ENCODE data around the gene WNT9B.
"Not testable (repeated sequence)": the region's sequence is repeated elsewhere in the genome, so short reads cannot be mapped to it uniquely, and the experiment has no call there.

The WNT9B gene

DNA sequence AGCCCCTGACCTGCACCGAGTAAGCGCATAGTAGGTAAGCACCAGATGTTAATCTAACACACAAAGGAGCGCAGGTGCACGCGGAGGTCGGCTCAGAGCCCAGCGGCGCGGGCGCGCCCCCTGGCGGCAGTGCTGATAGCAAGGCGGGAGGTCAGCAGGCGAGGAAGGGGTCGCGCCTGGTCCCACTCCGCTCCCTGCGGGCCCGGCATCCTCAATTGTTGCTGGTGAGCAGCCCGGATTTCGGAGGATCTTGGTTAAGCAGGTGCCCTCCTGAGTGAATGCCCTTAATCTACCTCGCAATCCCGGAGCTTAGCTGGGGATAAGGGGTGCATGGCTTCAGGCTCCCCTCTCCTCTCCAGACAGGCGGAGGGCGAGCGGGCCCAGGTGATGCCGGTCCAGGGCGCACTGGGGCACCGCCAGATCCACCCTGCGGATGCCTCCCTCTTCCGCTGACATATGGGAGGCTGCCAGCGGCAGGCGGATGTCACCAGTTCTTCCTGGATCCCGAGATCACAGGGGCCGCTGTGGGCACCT, 28.9 kb upstream of the WNT9B start:
- no peak for DNase-seq

DNA sequence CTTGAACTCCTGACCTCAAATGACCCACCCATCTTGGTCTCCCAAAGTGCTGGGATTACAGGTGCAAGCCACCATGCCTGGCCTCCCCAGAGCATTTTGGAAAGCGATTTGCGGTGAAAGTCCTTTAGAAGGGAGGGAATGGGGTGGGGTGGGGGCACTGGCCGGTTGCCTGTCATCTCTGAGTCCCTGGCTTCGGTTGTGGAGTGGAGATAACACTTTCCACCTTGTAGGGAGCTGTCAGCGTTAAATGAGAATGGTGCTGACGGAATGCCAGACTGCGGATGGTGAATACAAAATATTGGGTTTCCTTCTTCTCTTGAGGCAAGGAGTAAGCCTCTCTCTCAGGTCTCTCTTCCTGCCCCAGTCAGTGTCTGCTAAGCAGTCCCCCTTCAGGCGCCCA, 27.7 kb upstream of the WNT9B start:
- DNase-seq = no peak

DNA sequence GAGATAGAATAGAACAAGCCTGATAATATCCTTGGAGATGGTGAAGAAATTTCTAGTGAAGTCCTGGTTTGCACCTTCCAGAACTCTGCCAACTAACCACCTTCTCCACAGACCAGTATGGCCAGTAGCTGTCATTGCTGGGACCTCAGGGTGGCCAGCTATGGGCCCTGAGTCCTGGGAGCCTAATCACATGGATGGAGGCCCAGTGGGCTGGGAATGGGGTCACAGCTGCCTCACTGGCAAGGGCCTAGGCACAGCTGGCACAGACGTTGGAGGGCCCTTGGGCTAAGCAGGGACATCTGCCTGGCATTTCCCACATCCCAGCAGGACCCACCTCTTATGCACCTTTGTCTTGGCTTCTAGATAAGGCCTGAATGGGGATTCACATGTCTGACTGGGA, 25.3 kb upstream of the WNT9B start:
- DNase-seq = no peak

DNA sequence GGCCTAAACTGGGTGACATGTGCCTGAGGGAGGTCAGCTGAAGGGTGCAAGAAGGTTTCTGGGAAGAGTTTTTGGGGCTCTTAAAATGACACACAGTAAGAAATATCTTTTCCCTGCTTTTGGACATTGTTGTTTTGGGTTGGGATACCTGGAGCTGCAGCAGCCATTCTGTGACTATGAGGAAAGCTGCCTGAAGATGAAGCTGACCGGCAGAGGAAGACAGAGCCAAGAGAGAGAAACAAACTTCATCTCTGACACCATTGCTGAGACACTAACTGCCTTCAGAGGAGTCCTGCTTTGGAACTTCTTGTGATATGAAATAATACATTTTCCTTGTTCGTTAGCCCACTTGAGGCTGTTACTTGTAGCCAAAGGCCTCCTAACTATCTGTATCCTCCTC, 24.1 kb upstream of the WNT9B start:
- no peak for DNase-seq

DNA sequence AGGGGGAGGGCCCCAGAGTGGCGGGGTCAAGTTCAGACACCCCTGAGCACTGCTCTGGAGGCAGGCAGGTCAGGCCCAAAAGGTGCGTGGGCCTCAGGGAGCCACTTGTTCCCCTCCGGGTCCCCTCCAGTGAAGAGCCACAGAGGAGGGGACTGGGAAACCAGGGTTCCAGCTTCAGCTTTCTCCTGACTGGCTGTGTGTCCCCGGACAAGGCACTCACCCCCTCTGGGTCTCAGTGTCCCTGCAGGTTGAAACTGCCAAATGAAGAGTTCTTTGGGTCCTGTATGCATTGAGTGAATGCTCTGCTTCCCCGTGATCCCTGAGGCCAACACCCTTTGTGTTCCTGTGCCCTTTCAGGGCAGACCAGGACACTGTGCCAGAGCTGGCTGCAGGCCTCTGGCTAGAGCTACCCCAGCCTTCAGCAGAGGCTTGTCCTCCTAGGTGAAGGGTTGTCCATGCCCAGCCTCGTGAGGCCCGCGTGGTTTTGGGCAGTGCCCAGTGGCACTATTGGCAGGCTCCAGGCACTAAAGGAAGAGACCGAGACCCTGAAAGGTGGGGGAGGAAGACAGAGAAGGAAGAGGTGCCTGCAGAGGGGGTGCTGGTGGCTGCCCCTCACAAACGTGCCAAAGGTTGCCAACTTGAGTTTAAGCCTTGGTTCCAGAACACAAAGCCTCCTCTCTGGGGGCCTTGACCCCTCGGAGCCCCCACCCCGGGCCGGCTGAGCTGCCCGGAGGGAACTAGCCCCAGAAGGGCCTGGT, 19.6 kb upstream of the WNT9B start:
- DNase-seq = no peak

DNA sequence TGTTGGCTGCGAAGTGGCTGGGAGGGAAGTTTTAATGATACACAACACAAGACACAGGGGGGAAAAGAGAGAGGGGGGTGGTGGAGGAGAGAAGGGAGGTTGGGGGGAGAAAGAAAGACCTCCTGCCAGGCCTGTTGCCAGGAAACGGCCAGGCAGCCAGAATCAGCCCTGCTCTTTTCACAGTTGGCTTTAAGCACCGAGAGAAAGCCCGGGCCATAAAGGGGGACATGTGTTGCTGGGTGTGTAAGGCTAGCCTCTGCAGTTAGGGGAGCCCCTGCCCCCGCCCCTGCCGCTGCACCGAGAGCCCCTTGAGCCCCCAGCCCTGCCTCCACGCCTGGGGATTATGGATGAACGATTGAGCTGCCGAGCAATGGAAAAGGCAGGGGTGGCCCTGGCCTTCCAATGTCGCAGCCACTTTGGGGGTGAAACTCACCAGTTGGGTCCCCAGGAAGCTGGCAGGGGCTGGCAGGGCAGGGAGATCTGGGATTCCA, 19.0 kb upstream of the WNT9B start:
- no peak for DNase-seq

DNA sequence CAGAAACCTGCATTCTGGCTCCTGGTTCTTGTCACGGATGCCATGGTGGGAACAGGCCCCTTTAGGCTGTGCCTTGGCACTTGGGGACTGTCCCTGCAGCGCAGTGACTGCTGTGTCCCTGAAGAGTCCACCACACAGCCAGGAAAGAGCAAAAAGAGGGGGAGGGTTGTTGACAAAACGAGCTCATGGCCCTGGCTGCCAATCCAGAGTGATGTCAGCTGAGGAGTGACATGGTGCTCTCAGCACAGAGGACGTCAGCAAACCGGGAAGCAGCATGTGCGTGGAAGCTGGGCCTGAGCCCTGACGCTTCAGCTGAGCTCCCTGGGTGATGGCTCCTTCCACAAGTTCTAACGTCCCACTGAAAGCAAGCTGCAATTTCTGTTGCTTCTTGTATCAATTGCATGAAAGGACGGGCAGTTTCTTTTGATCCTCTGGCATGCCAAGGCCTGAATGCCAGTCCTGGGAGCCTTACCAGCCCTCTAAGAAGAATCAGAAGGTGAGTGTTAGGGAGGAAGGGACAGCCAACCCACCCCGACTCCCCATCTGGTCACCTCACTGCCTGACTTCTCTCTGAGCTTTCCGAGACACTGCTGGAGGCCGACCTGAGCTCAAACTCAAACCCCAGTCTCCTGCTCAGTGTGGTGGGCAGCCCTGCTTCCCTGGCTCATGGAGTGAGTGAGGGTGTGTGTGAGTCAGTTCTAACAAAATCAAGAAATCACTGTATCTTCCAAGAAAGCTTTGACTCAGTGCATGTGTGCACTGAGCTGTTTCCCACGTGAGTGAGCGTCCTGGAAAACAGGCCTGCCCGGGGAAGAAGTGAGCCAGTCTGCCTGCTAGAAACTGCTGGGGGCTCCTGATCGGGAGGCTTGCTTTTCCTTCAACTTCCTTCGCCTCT, 18.2 kb upstream of the WNT9B start:
- no peak for DNase-seq

DNA sequence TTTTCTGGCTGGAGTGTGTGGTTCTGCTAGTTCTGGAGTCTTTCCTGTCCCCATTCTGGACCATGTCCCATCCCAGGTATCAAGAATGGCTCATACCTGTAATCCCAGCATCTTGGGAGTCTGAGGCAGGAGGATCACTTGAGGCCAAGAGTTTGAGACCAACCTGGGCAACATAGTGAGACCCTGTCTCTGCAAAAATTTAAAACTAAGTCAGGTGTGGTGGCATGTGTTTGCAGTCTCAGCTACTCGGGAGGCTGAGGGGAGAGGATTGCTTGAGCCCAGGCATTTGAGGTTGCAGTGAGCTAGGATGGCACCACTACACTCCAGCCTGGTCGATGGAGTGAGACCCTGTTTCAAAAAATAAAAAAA, 17.6 kb upstream of the WNT9B start:
- no peak for DNase-seq

DNA sequence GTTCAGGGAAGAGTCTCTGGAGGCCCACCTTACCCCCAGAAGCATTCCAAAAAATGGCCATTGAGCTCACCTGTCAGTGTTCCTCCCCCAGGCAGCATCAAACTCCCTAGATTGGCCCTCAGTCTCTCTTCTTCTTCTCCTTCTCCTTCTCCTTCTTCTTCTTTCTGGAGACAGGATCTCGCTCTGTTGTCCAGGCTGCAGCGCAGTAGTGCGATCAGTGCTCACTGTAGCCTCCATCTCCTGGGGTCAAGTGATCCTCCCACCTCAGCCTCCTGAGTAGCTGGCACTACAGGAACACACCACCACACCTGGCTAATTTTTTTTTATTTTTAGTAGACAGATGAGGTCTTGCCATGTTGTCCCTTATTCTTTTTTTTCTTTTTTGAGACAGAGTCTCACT, 16.5 kb upstream of the WNT9B start:
- DNase-seq = no peak

DNA sequence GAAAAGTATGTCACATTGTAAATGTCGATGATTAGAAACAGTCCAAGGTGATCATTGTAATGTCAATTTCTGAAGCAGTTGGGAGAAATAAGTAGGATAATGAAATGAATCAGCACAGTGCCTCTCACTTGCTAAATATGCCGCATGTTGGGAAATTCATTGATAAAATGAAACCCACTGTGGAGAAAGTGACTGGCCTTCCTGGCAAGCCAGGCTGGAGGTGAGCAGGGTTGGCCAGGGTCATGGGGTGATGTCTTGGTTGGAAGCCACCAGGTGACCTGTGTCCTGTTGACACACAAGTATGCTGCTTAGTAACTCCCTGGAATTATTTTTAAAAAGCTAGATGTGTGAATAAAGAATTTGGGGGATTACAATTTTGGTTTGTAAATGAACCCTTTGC, 14.9 kb upstream of the WNT9B start:
- DNase-seq = no peak

DNA sequence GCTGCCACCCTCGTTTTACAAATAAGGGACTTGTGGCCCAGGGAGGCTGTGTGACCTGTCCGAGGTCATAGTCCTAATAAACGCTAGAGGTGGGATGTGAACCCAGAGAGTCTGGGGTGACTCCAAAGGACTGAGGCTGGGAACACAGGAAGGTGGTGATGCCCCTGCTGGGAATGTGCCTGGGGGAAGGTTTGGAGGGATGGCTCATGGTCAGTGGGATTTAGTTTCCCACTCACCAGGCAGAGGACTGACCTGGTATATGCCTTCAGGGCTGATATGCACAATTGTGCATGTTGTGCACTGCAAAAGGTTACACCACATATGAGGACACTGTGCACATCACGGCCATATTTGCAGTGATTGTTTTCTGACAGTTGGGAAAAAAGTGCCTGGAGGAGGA, 13.9 kb upstream of the WNT9B start:
- no peak for DNase-seq

DNA sequence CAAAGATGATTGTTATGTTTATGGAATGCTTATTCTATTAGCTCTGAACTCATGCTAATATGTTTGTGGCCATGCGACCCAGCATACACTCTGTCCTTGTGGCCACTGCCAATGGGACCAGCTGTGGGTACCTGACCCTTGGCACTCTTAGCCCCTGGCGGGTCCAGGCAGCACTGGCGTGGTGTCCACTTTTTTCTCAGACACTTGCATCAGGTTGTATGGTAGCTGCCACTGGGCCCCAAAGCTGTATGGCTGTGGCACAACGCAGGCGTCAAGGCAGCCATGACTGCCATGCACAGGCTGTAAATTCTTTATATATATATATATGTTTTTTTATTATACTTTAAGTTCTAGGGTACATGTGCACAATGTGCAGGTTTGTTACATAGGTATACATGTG, 12.2 kb upstream of the WNT9B start:
- DNase-seq = no peak

DNA sequence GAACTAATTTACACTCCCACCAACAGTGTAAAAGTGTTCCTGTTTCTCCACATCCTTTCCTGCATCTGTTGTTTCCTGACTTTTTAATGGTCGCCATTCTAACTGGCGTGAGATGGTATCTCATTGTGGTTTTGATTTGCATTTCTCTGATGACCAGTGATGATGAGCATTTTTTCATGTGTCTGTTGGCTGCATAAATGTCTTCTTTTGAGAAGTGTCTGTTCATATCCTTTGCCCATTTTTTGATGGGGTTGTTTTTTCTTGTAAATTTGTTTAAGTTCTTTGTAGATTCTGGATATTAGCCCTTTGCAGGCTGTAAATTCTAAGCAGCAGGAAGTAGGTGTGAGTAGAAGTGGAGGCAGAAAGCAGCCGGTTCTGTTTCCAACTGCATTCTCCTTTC, 10.8 kb upstream of the WNT9B start:
- not testable (repeated sequence) for DNase-seq

DNA sequence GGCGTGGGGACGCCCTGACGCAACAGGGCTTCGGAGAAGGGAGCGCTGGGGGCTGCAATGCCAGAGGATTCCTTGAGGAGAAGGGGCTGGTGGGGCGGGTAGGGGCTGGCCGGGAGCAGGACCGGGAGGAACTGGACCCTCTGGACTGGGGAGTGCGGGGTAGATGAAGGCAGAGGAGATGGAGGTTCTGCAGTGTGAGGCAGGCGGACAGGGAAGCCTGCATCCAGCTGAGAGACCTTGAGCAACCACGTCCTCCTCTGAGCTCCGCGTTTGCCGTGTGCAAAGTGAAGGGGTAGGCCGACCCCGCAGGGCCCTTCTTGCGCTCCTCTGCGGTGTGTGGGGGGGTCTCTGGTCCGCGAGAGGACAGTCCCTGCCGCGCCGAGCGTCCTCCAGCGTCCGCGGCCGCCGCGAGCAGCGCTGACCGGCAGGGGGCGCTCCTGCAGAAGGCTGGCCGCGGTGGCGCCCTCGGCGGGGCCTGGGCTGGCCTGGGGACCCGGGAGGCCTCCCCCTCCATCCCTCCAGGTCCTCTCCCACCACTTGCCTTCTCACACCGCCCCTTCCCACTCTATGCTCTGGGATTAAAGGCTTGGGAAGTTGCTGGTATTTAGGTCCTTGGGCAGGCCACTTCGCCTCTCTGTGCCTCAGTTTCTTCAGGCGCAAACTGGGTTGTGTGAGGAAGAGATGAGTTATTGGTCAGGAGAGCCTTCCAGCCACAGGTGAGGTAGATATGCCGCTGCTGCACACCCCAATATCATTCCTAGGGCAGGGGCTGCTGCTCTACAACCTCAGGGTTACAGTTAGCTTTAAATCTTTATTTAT, 9.6 kb upstream of the WNT9B start:
- DNase-seq = no peak

DNA sequence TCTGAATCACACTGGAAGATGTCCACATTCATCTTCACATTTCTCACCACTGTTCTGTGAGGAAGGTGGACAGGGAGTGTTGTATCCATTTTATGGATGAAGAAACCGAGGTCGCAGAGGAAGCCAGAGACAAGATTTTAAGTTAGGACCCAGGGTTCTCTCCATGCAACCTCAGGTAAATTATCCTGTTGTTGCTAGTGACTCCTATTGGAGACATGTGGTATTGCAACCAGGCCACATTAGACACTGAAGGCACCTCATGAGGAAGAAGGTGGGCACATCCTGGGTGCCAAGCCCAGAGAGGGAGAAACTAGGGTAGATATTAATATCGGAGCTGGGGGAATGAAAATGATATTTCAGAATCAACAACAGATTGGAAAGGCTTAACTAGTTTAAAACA, 8.5 kb upstream of the WNT9B start:
- DNase-seq = no peak

DNA sequence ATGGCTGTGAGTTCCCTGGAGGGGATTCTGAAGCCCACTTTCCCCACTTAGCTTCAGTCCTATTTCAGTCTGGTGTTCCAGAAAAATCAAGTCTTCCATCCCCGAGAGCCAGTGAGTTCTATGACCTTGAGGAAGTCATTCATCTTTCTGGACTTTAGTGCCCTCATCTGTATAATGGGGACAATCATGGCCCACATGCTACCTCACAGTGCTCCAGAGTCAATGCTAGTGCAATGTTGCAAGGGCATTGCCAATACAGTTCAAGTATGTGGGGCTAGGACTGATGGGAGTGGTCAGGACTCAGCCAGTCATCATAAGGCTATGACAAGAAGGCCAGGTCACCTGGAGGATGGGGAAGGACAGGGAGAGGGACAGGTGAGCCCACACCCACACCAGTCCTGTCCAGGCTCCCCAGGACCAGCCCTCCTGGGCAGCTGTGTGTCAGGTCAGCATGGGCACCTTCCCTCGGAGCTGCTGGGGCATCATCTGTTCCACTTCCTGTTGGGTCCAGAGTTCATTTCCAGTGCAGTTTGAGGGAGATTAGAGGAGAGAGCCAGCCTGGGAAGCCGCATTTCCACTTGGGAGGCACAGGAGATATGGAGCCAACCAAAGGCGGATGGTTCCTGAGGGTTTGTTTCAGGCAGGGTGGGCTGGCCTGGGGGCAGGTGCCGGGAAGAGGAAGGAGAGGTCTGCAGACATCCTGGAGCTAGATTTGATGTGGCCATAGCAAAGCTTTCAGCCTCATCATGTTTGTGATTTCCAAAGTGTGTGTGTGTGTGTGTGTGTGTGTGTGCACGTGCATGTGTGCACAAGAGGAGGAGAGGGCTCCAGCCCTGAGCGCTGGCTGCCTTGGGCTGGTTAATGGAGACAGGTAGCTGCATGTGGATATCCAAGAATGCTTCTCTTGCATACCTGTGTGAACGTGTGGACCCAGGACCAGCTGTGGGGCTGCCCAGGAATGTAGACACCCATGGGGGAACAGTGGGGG, 3.9 kb upstream of the WNT9B start:
- no peak for DNase-seq

DNA sequence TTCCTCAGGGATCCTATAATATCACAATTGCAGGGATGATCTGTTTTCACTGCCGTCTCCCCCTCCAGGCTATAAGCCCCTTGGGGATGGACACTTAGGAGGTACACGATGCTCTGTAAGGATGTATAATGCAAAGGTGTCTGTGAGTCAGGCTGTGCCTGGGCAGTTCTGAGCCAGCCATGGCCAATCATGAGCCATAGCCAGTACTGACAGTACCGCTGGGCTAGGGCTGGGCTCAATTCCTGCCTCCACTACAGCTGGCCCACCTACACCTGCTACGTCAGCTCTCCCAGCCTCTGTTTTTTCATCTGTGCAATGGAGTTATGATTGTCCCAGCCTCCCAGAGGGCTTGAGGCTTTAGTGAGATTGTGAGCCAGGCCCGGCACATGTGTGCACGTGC, 2.8 kb upstream of the WNT9B start:
- no peak for DNase-seq

DNA sequence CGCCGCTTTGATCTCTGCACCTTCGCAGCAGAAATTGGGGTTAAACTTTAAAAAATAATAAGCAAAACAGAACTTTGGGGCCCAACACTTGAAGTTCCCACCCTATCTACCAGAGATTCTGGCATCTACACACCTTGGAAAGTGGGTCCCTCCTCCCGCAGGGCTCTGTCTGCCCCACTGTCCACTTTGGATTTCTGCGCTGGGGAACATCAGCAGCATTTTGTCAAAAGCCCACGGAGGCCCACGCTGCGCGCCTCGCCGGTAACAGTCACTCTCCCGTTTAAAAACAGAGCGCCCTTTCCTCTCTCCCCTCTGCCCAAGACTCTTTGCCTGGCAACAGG, 725 bp upstream of the WNT9B start:
- no peak for DNase-seq

DNA sequence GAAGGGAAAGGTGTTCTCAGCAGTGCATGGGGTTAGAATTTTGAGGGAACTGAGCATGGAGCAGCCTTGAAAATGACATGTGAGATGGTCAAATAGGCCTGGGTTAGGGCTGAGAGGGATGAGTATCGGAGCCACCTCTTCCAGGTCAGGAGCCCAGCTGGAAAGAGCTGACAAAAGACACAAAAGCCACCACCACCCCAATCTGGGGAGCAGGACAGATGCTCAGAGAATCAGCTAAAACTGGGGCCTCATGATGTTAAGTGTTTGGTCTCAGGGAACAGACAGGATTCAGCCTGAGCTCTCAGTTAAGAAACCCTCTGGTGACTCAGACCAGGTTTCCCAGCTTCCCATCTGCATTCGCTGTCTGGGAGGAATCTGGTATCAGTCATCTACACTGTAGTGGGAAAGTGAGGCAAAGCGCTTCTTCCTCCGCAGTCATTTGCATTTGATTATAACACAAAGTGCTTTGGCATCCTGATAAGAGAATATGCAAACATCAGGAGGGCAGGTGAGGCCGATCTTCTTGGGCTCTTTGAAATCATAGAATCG, 2.6 kb downstream of the WNT9B start:
- no peak for DNase-seq

DNA sequence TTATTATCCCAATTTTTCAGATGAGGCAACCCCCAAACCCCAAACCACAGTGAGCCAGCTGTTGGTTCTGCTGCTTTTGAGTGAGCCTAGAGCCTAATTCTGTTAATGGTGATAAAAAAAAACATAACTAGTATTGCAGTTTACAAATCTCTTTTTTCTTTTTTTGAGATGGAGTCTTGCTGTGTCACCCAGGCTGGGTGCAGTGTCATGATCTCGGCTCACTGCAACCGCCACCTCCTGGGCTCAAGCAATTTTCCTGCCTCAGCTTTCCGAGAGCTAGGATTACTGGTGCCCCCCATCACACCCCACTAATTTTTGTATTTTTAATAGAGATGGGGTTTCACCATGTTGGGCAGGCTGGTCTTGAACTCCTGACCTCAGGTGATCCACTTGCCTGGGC, 3.1 kb downstream of the WNT9B start:
- no peak for DNase-seq

DNA sequence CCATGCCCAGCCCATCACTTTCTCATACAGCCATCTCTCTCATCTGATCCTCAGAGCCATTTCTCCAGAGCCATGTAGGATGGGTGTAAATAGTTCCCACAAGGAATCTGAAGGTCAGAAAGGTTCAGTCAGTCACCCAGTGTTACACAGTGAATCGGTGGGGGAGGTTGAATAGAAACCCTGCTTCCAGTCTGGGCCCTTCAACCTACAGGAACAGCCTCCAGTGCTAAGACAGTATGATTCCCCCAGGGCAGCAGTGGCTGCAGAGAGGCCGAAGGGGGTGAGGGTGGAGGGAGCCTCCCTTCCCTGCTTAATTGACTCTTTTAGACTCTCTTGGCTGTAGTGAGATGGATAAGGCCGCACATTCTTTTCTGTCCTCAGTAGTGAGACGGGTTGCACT, 3.6 kb downstream of the WNT9B start:
- no peak for DNase-seq

DNA sequence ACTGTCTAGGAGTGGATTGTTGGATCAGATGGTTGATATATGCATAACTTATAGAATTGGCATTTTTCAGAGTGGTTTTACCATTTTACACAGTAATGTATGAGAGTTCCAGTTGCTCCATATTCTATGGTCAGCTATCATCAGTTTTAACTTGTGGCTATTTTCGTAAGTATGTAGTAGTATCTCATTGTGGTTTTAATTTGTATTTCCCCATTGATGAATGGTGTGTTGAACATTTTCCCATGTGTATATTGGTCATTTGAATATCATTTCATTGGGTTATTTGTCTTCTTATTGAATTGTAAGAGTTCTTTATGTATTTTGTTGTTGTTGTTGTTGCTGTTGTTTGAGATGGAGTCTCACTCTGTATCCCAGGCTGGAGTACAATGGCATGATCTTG, 6.2 kb downstream of the WNT9B start:
- DNase-seq = no peak

Data from NCI-H226 (cell line).